SK-N-SH (cell line): ENCODE results near the gene HDAC4. TPM values are rescaled to one million over a fixed set of nuclear protein-coding genes. Genes with fewer than 3 reads are reported as not detected.

Experiments
- CTCF ChIA-PET: fragments of 300-600, 350-600 bp; formaldehyde crosslinking; extraction: SDS; loops from one replicate; lab custom pipeline; 2021; lab: Yijun Ruan, JAX
- POLR2A ChIA-PET: fragments of 350-600 bp; sonication (Branson Sonifier 250); formaldehyde crosslinking; extraction: SDS; loops from one replicate; lab custom pipeline; 2020; ENCODE audit warnings: antibody characterized with exemption, inconsistent platforms; lab: Yijun Ruan, JAX
- DNase-seq: peaks from one replicate; pipeline ENCODE4 v3.0.0; 2012
- H2AFZ ChIP-seq: fragments of 200-600 bp; sonication (generic); 2 replicates; pipeline ENCODE4 v1.8.1; 2016; ENCODE audit warnings: antibody characterized with exemption, mild to moderate bottlenecking, low read depth
- H3F3A ChIP-seq: fragments of 200-600 bp; sonication (generic); replicated peaks from 2 replicates; pipeline ENCODE3; 2016; ENCODE audit warnings: antibody characterized with exemption, mild to moderate bottlenecking; ENCODE audit not compliant: insufficient read depth
- H3K27ac ChIP-seq, 2 experiments: fragments of 200-500 bp in 1 of 2; fragments of 200-600 bp in 1 of 2; sonication (Bioruptor generic) in 1 of 2; sonication (generic), shearing (Covaris generic) in 1 of 2; 2 replicates each; pipeline versions ENCODE4 v1.5.1 to v1.6.1; 2014 to 2016; ENCODE audit warnings: low read depth in 2 of 2, inconsistent platforms in 1 of 2, low read length in 1 of 2, mild to moderate bottlenecking in 1 of 2, mixed read lengths in 1 of 2
- H3K27me3 ChIP-seq: fragments of 200-600 bp; sonication (generic), shearing (Covaris generic); 2 replicates; pipeline ENCODE4 v1.6.1; 2016; ENCODE audit warnings: mixed run types; ENCODE audit not compliant: insufficient read depth
- H3K36me3 ChIP-seq, 2 experiments: fragments of 200-500 bp in 1 of 2; fragments of 200-600 bp in 1 of 2; sonication (Bioruptor generic) in 1 of 2; sonication (generic) in 1 of 2; replicated peaks in 1 of 2; 2 replicates each; pipeline versions ENCODE3 to v1.5.1; 2014 to 2016; ENCODE audit warnings: low read length in 1 of 2, mild to moderate bottlenecking in 1 of 2; ENCODE audit not compliant: insufficient read depth in 2 of 2, control insufficient read depth in 1 of 2
- H3K4me1 ChIP-seq, 2 experiments: fragments of 200-500 bp in 1 of 2; fragments of 200-600 bp in 1 of 2; sonication (Bioruptor generic) in 1 of 2; sonication (generic), shearing (Covaris generic) in 1 of 2; 2 replicates each; pipeline versions ENCODE4 v1.5.1 to v1.6.1; 2014 to 2016; ENCODE audit warnings: low read depth in 1 of 2, low read length in 1 of 2, mixed run types in 1 of 2; ENCODE audit not compliant: insufficient read depth in 2 of 2, control insufficient read depth in 1 of 2
- H3K4me2 ChIP-seq: fragments of 200-600 bp; sonication (generic), shearing (Covaris generic); 2 replicates; pipeline ENCODE4 v1.6.1; 2017; ENCODE audit warnings: mixed run types
- H3K4me3 ChIP-seq, 2 experiments: fragments of 200-500 bp in 1 of 2; fragments of 200-600 bp in 1 of 2; sonication (Bioruptor generic) in 1 of 2; sonication (generic), shearing (Covaris generic) in 1 of 2; 2 replicates each; pipeline versions ENCODE4 v1.5.1 to v1.8.1; 2014 to 2016; ENCODE audit warnings: low read depth in 2 of 2, inconsistent platforms in 1 of 2, low read length in 1 of 2, mild to moderate bottlenecking in 1 of 2, mixed read lengths in 1 of 2, moderate library complexity in 1 of 2
- H3K79me2 ChIP-seq: fragments of 200-600 bp; sonication (generic); 2 replicates; pipeline ENCODE4 v1.8.1; 2017; ENCODE audit warnings: mild to moderate bottlenecking; ENCODE audit not compliant: insufficient read depth
- H3K9ac ChIP-seq: fragments of 200-600 bp; sonication (generic); 2 replicates; pipeline ENCODE4 v1.6.1; 2017; ENCODE audit warnings: mixed run types
- H3K9me2 ChIP-seq: fragments of 200-600 bp; sonication (generic); 2 replicates; pipeline ENCODE4 v1.6.1; 2017; ENCODE audit warnings: mixed run types
- H3K9me3 ChIP-seq: fragments of 200-600 bp; sonication (generic); 2 replicates; pipeline ENCODE4 v1.6.1; 2017; ENCODE audit warnings: mixed run types, mild to moderate bottlenecking, moderate library complexity
- H4K20me1 ChIP-seq: fragments of 200-600 bp; sonication (generic); 2 replicates; pipeline ENCODE4 v1.6.1; 2017; ENCODE audit warnings: mild to moderate bottlenecking, mixed run types; ENCODE audit not compliant: insufficient read depth
- CHD2 ChIP-seq: fragments of 150-350 bp; IDR thresholded peaks from 2 replicates; pipeline ENCODE4 v1.6.1; 2018; ENCODE audit warnings: low read length; ENCODE audit not compliant: partially characterized antibody
- ELF1 ChIP-seq: IDR thresholded peaks from 2 replicates; pipeline ENCODE4 v1.4.0; 2012
- EP300 ChIP-seq, 2 experiments: IDR thresholded peaks; 2 replicates each; pipeline versions ENCODE4 v1.4.0 to v1.6.1; 2012; ENCODE audit warnings: borderline replicate concordance in 1 of 2, low read depth in 1 of 2, low read length in 1 of 2
- EZH2phosphoT487 ChIP-seq: fragments of 200-600 bp; sonication (generic); IDR thresholded peaks from 2 replicates; pipeline ENCODE4 v1.6.1; 2017; ENCODE audit warnings: low read depth, mixed run types, mild to moderate bottlenecking, antibody characterized with exemption, moderate library complexity, borderline replicate concordance
- FOSL2 ChIP-seq: IDR thresholded peaks from 2 replicates; pipeline ENCODE4 v1.4.0; 2012; ENCODE audit warnings: low read depth, mild to moderate bottlenecking, moderate library complexity, borderline replicate concordance
- FOXJ3 ChIP-seq: sonication (generic); formaldehyde crosslinking; IDR thresholded peaks from 2 replicates; pipeline ENCODE4 v1.5.1; 2020; ENCODE audit warnings: mild to moderate bottlenecking, missing genetic modification reagents
- FOXM1 ChIP-seq: IDR thresholded peaks from 2 replicates; pipeline ENCODE4 v1.4.0; 2012; ENCODE audit warnings: low read depth, mild to moderate bottlenecking
- IRF3 ChIP-seq: fragments of 150-350 bp; IDR thresholded peaks from 2 replicates; pipeline ENCODE4 v1.6.1; 2016; ENCODE audit warnings: mild to moderate bottlenecking, low read depth, low read length
- MXI1 ChIP-seq: IDR thresholded peaks from 2 replicates; pipeline ENCODE4 v1.6.1; 2012; ENCODE audit warnings: mild to moderate bottlenecking, low read depth, low read length, improper control_type of control experiment
- NFIC ChIP-seq: IDR thresholded peaks from 2 replicates; pipeline ENCODE4 v1.4.0; 2012; ENCODE audit warnings: borderline replicate concordance
- NRF1 ChIP-seq: IDR thresholded peaks from 2 replicates; pipeline ENCODE4 v1.6.1; 2012; ENCODE audit warnings: low read depth, mild to moderate bottlenecking, low read length
- POLR2AphosphoS5 ChIP-seq: IDR thresholded peaks from 2 replicates; pipeline ENCODE4 v1.6.1; 2012; ENCODE audit warnings: low read depth, low read length
- RAD21 ChIP-seq: IDR thresholded peaks from 2 replicates; pipeline ENCODE4 v1.6.1; 2012; ENCODE audit warnings: mild to moderate bottlenecking, low read length
- RCOR1 ChIP-seq: fragments of 150-350 bp; IDR thresholded peaks from 2 replicates; pipeline ENCODE4 v1.6.1; 2017; ENCODE audit warnings: antibody characterized with exemption, low read length
- RFX5 ChIP-seq: IDR thresholded peaks from 2 replicates; pipeline ENCODE4 v1.6.1; 2012; ENCODE audit warnings: mild to moderate bottlenecking, improper control_type of control experiment, low read length
- SIN3A ChIP-seq: IDR thresholded peaks from 2 replicates; pipeline ENCODE4 v1.6.1; 2012; ENCODE audit warnings: low read depth, mild to moderate bottlenecking, low read length, moderate library complexity, borderline replicate concordance
- USF1 ChIP-seq: IDR thresholded peaks from 2 replicates; pipeline ENCODE4 v1.4.0; 2012; ENCODE audit warnings: low read depth, borderline replicate concordance
- YY1 ChIP-seq: IDR thresholded peaks from 2 replicates; pipeline ENCODE4 v1.4.0; 2012; ENCODE audit warnings: low read depth, mild to moderate bottlenecking
- WGBS: methylation state at CpG from one replicate; pipeline ENCODE4 v1.1.6; 2017; ENCODE audit warnings: low lambda C conversion rate; 5-methylcytosine and 5-hydroxymethylcytosine counted together
- polyA plus RNA-seq, 3 experiments: library from polyadenylated mRNA; depleted of rRNA; stranded (reverse); fragments of >200 nt; gene quantifications; 2 replicates each; pipeline ENCODE4 v1.2.3, GENCODE V29; 2012
- TF ChIP-seq, protein P1 (sequence below): IDR thresholded peaks from 2 replicates; pipeline ENCODE4; 2012
- TF ChIP-seq, protein P2 (sequence below): IDR thresholded peaks from 2 replicates; pipeline ENCODE4 v1.4.0; 2012; ENCODE audit warnings: low read depth, borderline replicate concordance

HDAC4 gene
- polyA plus RNA-seq, 1 of the 3 experiments (the other 2 are of a cell fraction), result 5.5 TPM

- TF ChIP-seq FOXJ3 (no peak), NFIC (no peak), RCOR1 (no peak), EZH2phosphoT487 (no peak), IRF3 (no peak), USF1 (no peak)
- TF ChIP-seq, protein P1, sequence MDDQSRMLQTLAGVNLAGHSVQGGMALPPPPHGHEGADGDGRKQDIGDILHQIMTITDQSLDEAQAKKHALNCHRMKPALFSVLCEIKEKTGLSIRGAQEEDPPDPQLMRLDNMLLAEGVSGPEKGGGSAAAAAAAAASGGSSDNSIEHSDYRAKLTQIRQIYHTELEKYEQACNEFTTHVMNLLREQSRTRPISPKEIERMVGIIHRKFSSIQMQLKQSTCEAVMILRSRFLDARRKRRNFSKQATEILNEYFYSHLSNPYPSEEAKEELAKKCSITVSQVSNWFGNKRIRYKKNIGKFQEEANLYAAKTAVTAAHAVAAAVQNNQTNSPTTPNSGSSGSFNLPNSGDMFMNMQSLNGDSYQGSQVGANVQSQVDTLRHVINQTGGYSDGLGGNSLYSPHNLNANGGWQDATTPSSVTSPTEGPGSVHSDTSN, result no peak
- Histone ChIP-seq H3K9me2 (no peaks in the 10 kb centered on the region), H3K27me3 (no peaks in the 10 kb centered on the region), H3K36me3 (no peaks in the 10 kb centered on the region), H3K4me1 (peaks cover 34 to 63% of the 10 kb centered on the region in 2 experiments; a peak in 3 of 4 replicates), H2AFZ (no peak overlapping the region), H4K20me1 (no peaks in the 10 kb centered on the region), H3K9me3 (no peaks in the 10 kb centered on the region), H3K27ac (peak overlapping the region in 1 of 2 experiments; percentile 28; a peak in 1 of 4 replicates), H3K4me2 (no peak overlapping the region), H3F3A (peaks cover 9% of the 10 kb centered on the region), H3K4me3 (no peak overlapping the region), H3K79me2 (peaks cover 18% of the 10 kb centered on the region; the same call in 1 of the 2 replicates), H3K9ac (no peak overlapping the region)
- no peak for DNase-seq
- ChIA-PET POLR2A (no interaction called here), CTCF (no interaction called here)
- WGBS, result 80% methylated on average over 5 of the region's 8 CpGs
Observed at GRCh38 chr2:239261356-239261755, 139.5 kb downstream of the HDAC4 start.

GRCh38 chr2:239260546-239261327 is 140.1 kb downstream of the HDAC4 start:
- no peaks in the 10 kb centered on the region for H3K27me3 ChIP-seq
- H3K4me1 ChIP-seq, result peaks cover 34 to 59% of the 10 kb centered on the region in 2 experiments; a peak in 3 of 4 replicates
- no peak overlapping the region for H3K9ac ChIP-seq
- no peaks in the 10 kb centered on the region for H4K20me1 ChIP-seq
- H3K4me3 ChIP-seq, result no peak overlapping the region
- 94% methylated on average over 16 of the region's 21 CpGs for WGBS
- no peak overlapping the region for H3K4me2 ChIP-seq
- no peaks in the 10 kb centered on the region for H3K9me2 ChIP-seq
- peak overlapping the region in 1 of 2 experiments; percentile 28; a peak in 1 of 4 replicates for H3K27ac ChIP-seq
- no peaks in the 10 kb centered on the region for H3K36me3 ChIP-seq
- no peak overlapping the region for H2AFZ ChIP-seq
- peaks cover 17% of the 10 kb centered on the region; the same call in 1 of the 2 replicates for H3K79me2 ChIP-seq
- DNase-seq, result no peak
- H3K9me3 ChIP-seq, result no peaks in the 10 kb centered on the region
- ChIA-PET POLR2A (no interaction called here), CTCF (interaction anchor here (1.4 kb wide), 1 partner anchor 10 kb away, joined by 3 read pairs; no protein-coding TSS in a partner anchor)
- H3F3A ChIP-seq, result peaks cover 9% of the 10 kb centered on the region
- TF ChIP-seq NRF1, result no peak
- no peak for TF ChIP-seq SIN3A
- no peak for TF ChIP-seq RAD21
- no peak for TF ChIP-seq YY1
- no peak for TF ChIP-seq FOXM1
- no peak for TF ChIP-seq ELF1
- no peak for TF ChIP-seq POLR2AphosphoS5
- no peak for TF ChIP-seq FOSL2
- TF ChIP-seq MXI1, result no peak
- TF ChIP-seq EZH2phosphoT487, result no peak
- no peak for TF ChIP-seq RFX5
- no peak for TF ChIP-seq FOXJ3
- TF ChIP-seq EP300 (IDR thresholded peaks at IDR 0.05; ENCODE audit: borderline replicate concordance in 1 of 2, low read depth in 1 of 2, low read length in 1 of 2), result no peak
- TF ChIP-seq CHD2, result no peak
- TF ChIP-seq, protein P2, sequence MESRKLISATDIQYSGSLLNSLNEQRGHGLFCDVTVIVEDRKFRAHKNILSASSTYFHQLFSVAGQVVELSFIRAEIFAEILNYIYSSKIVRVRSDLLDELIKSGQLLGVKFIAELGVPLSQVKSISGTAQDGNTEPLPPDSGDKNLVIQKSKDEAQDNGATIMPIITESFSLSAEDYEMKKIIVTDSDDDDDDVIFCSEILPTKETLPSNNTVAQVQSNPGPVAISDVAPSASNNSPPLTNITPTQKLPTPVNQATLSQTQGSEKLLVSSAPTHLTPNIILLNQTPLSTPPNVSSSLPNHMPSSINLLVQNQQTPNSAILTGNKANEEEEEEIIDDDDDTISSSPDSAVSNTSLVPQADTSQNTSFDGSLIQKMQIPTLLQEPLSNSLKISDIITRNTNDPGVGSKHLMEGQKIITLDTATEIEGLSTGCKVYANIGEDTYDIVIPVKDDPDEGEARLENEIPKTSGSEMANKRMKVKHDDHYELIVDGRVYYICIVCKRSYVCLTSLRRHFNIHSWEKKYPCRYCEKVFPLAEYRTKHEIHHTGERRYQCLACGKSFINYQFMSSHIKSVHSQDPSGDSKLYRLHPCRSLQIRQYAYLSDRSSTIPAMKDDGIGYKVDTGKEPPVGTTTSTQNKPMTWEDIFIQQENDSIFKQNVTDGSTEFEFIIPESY, result no peak
